Central memory CD8-positive, alpha-beta T cell (primary cell): ENCODE data around the gene RNF123.
A peak's percentile ranks its signal among the peaks of the same experiment; 100 is the strongest.

ENCODE experiments used
- ATAC-seq: fragments of 150-1000 bp; cut with Tn5 transposase; replicated peaks from 2 replicates; pipeline ENCODE4 v1.10.0; 2022; ENCODE audit warnings: mild to moderate bottlenecking, moderate FRiP score, moderate number of reproducible peaks; ENCODE audit not compliant: poor library complexity, severe bottlenecking; ENCODE audit errors: extremely low read depth
- DNase-seq, 2 donors: peaks; one replicate each; pipeline ENCODE4 v3.0.0; 2021; ENCODE audit warnings: low spot score in 2 of 2
- H3K27ac Mint-ChIP-seq: one replicate; pipeline ENCODE4 v1.8.0; 2022; ENCODE audit warnings: low read depth, mild to moderate bottlenecking, moderate library complexity, mixed read lengths
- H3K27me3 Mint-ChIP-seq: one replicate; pipeline ENCODE4 v1.8.0; 2022; ENCODE audit warnings: mixed read lengths
- H3K36me3 Mint-ChIP-seq: one replicate; pipeline ENCODE4 v1.8.0; 2022; ENCODE audit warnings: mild to moderate bottlenecking, moderate library complexity, mixed read lengths; ENCODE audit not compliant: insufficient read depth
- H3K4me1 Mint-ChIP-seq: one replicate; pipeline ENCODE4 v1.8.0; 2022; ENCODE audit warnings: mixed read lengths
- H3K4me3 Mint-ChIP-seq: one replicate; pipeline ENCODE4 v1.8.0; 2022; ENCODE audit warnings: mild to moderate bottlenecking, moderate library complexity, mixed read lengths
- H3K9me3 Mint-ChIP-seq: one replicate; pipeline ENCODE4 v1.8.0; 2022; ENCODE audit warnings: mixed read lengths

RNF123 gene

DNA sequence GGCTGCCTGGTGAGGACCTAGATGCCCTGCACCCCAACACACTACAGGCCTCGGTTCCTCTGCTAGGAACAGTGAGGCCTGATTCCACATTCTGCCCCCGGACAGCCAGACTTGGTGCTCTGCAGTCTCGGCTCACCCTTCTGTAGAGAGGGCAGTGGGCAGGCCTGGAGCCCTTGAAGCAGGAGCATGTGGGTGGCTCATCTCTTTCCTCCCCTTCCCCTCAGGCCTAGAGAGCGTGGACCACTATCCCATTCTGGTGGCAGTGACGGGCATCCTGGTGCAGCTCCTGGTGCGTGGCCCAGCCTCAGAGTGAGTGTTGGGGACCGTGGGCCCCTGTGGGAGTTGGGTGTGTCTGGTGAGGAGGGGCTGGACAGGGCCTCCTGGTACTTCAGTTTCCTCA lies 26.8 kb downstream of the RNF123 start:
- H3K27ac Mint-ChIP-seq = no peak overlapping the region
- H3K36me3 Mint-ChIP-seq = peaks cover 18% of the 10 kb centered on the region
- no peak overlapping the region for H3K4me3 Mint-ChIP-seq
- H3K27me3 Mint-ChIP-seq = no peaks in the 10 kb centered on the region
- H3K4me1 Mint-ChIP-seq = peaks cover 24% of the 10 kb centered on the region
- ATAC-seq (no peak), DNase-seq (no peak)
- no peaks in the 10 kb centered on the region for H3K9me3 Mint-ChIP-seq

DNA sequence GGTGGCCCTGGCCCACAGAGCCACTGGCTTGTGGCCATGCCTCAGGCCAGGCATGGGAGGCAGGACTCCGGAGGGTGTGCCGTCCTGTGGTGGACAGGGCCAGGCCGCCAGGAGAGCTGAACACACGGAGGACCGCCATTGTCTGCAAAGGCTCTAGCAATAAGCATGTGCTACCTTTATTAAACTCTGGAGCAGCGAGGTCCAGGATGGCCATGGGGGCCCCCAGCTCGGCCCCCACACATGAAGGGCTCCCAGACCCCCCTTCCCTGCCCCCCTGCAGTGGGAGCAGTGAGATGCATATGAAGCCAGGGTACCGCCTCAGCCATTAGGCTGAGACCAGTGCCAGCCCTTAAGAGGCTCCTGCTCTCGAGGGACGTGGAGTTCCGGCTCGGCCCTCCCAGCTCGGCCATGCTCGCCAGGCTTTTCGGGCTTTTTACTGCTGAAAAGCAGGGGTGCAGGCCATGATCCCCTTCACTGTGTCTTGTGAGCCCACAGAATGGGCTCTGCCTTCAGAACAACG lies 27.4 kb downstream of the RNF123 start:
- Mint-ChIP-seq H3K4me3 (no peak overlapping the region), H3K36me3 (peaks cover 18% of the 10 kb centered on the region), H3K9me3 (no peaks in the 10 kb centered on the region), H3K27ac (no peak overlapping the region), H3K27me3 (no peaks in the 10 kb centered on the region), H3K4me1 (peaks cover 24% of the 10 kb centered on the region)
- no peak for ATAC-seq
- no peak for DNase-seq

DNA sequence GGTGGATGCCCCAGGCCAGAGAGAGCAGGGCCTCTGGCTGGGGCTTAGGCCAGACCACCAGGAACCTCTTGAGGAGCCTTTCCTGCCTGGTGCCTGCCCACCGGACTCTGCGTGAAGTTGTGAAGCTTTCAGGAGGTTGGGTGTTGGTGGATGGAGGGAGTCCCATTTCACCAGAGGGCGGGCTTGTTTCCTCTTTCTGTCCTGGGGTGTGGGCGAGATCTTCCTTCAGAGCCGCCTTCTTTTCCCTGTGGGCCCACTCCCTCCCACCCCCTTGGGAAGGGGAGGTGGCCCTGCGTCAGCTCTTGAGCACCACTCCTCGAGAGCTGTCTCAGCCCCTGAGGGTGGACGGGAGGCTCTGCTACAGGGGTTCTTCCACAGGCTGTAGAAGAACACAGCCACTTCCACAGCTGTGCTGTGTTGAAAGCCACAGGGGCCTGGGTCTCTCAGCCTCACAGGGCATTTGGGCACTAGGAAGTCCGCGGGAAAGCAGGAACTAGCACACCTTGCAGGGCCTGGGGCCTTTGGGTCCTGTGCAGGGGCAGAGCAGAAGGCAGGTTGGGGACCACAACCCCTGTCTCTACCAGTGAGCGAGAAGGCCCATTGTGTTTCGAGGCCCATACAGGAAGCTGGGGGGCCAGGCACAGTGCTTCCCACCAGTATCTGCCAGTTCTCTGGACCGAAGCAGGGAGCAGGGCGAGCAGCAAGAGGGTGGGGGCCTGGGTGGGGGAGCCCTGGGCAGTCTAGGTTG lies 28.0 kb downstream of the RNF123 start:
- Mint-ChIP-seq H3K9me3 (no peaks in the 10 kb centered on the region), H3K27ac (no peak overlapping the region), H3K4me3 (peak overlapping the region; percentile 31), H3K36me3 (peaks cover 21% of the 10 kb centered on the region), H3K4me1 (peaks cover 24% of the 10 kb centered on the region), H3K27me3 (no peaks in the 10 kb centered on the region)
- no peak for ATAC-seq
- no peak for DNase-seq

DNA sequence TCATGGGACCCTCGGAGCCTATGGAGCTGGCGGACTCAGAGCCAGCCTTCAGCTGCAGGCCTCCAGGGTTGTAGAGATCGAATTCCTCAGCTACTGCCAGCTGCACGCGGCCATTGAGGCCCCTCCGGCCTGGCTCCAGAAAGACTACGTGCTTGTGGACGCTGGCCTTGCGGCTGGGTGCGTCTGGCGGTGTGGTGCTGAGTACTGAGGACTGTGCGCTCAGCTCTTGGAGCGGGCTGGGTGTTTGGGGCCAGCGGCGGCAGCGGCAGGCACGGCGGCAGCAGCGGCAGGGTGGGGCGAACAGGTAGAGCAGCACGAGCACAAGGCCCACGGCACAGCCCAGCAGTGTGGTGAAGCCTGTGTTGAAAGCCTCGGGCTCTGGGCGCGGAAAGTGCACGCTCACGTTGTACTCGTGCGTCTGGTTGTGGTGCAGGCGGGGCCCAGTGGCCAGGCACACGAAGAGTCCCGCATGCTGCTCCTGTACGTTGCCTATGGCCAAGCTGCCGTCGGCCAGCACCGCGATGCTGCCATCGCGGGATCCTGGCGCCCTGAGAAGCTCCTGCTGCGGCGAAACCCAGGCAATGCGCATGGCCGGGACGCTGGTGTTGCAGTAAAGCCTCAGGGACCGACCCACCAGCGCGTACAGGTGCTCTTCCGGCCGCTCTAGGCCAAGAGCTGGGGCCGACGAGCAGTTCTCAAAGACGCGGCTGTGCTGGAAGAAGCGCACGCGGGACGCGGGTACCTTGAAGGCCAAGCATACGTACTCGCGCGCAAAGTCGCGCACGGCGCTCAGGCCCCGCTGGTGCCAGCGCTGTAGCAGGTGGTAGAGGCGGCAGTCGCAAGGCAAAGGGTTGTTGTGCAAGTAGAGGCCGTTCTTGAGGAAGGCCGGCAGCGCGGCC lies 28.9 kb downstream of the RNF123 start:
- no peaks in the 10 kb centered on the region for H3K27me3 Mint-ChIP-seq
- no peak for ATAC-seq
- no peak for DNase-seq
- H3K36me3 Mint-ChIP-seq = peaks cover 21% of the 10 kb centered on the region
- H3K9me3 Mint-ChIP-seq = no peaks in the 10 kb centered on the region
- peaks cover 33% of the 10 kb centered on the region for H3K4me1 Mint-ChIP-seq
- peak overlapping the region; percentile 75 for H3K27ac Mint-ChIP-seq
- H3K4me3 Mint-ChIP-seq = peak overlapping the region; percentile 84

DNA sequence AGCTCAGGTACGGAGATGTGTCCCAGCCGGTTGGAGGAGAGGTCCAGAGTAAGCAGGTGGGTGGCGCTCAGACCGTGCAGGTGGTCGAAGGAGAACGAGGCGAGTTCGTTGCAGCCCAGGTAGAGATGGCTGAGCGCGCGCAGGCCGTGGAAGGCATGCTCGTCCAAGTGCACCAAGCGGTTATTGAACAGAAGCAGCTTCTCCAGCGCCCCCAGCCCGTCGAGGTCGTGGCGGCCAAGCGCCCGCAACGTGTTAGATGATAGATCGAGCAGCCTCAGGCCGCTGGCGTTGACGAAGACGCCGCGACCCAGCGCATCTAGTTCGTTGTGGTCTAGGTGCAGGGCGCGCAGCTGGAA lies 29.5 kb downstream of the RNF123 start:
- DNase-seq (no peak), ATAC-seq (no peak)
- peaks cover 34% of the 10 kb centered on the region for H3K4me1 Mint-ChIP-seq
- H3K9me3 Mint-ChIP-seq = no peaks in the 10 kb centered on the region
- peaks cover 25% of the 10 kb centered on the region for H3K36me3 Mint-ChIP-seq
- H3K27ac Mint-ChIP-seq = peak overlapping the region; percentile 86
- no peaks in the 10 kb centered on the region for H3K27me3 Mint-ChIP-seq
- H3K4me3 Mint-ChIP-seq = peak overlapping the region; percentile 84

DNA sequence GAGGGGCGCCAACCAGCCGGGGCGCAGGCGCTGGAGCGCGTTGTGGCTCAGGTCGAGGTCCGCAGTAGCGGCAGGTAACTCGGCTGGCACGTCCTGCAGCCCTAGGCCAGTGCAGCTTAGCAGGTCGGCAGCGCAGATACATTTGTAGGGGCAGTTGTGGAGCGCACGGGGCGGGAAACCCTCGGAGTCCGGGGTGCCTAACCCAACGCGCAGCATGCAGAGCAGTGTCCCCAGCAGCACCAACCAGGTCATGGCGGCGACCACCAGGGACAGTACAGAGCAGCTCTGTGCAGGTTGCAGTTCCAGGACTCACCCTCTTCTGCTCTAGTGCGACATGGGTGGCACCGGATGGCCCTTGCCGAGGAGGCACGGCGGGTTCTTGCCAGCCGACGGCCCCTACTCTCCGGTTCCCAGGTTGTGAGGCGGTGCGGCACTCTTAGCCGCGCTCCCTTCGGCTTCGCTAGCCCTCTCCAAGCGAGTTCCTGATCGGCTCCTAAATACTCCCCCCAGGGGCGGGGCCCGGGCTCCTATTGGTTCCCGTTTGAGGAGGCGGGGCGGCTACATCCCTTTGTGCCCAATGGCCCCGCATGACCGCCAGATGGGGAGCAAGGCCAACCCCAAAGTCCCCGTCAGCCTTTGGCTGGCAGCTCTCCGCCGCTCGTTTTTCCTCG lies 30.0 kb downstream of the RNF123 start, which contains the start of gene AMIGO3:
Gene AMIGO3 (minus strand): TSS at position 471 of the 671 bp plus-strand sequence. CDS start 219 bp downstream, at position 252.
- H3K9me3 Mint-ChIP-seq = no peaks in the 10 kb centered on the region
- no peaks in the 10 kb centered on the region for H3K27me3 Mint-ChIP-seq
- H3K4me3 Mint-ChIP-seq = peak within 1 kb of the TSS; percentile 84
- H3K36me3 Mint-ChIP-seq = peaks cover 30% of the 10 kb centered on the region
- ATAC-seq = peak; percentile 85
- H3K27ac Mint-ChIP-seq = peak within 1 kb of the TSS; percentile 86
- H3K4me1 Mint-ChIP-seq = peaks cover 38% of the 10 kb centered on the region
- peak; percentile 82 to 88 for DNase-seq

DNA sequence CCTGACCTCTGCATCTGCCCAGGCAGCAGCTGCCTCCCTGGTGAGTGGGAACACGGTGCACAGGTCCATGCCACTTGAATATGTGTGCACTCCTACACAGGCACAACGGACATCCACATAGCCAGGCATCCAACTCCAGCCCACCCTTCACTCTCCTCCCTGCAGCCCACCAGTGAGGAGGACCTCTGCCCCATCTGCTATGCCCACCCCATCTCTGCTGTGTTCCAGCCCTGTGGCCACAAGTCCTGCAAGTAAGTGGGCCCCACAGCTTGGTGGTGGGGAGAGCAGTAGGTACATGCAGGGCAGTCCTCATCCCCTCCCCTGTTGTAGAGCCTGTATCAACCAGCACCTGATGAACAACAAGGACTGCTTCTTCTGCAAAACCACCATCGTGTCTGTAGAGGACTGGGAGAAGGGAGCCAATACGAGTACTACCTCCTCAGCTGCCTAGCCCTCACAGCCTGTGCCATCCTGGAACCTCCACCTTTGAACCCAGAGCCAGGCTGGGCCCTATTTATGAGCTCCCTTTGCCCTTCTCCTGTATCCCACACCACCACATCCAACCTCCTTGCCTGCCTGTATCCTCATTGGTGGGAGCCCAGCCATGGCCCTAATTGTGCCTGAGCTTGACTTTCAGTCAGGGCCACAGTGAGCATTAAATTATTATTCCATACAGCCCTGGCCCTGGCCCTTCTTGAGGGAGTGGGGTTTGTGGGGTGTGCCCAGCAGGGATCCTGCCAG lies 31.7 kb downstream of the RNF123 start:
- peaks cover 44% of the 10 kb centered on the region for H3K4me1 Mint-ChIP-seq

DNA sequence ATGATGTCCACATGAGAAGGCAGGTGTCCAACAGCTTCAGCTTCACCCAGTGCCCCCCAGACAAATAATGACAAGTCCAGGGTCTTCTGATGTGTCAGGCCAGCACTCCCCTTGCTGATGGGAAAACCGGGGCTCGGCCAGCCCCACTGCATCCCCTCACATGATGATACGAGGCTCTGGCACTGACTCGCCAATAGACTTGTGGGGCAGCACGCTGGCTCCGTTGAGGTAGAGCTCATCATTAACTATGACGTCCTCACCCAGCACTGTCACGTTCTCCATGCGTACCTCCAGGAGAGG lies 32.2 kb downstream of the RNF123 start:
- peak overlapping the region; percentile 84 for H3K4me3 Mint-ChIP-seq
- H3K27me3 Mint-ChIP-seq = no peaks in the 10 kb centered on the region
- ATAC-seq (no peak), DNase-seq (no peak)
- peaks cover 44% of the 10 kb centered on the region for H3K4me1 Mint-ChIP-seq
- H3K36me3 Mint-ChIP-seq = peaks cover 34% of the 10 kb centered on the region
- no peaks in the 10 kb centered on the region for H3K9me3 Mint-ChIP-seq
- no peak overlapping the region for H3K27ac Mint-ChIP-seq

More for the DNA sequence above, 31.7 kb downstream of the RNF123 start:
- no peaks in the 10 kb centered on the region for H3K27me3 Mint-ChIP-seq
- no peak overlapping the region for H3K27ac Mint-ChIP-seq
- no peak for DNase-seq
- ATAC-seq = no peak
- no peaks in the 10 kb centered on the region for H3K9me3 Mint-ChIP-seq
- H3K36me3 Mint-ChIP-seq = peaks cover 34% of the 10 kb centered on the region
- H3K4me3 Mint-ChIP-seq = peak overlapping the region; percentile 84

DNA sequence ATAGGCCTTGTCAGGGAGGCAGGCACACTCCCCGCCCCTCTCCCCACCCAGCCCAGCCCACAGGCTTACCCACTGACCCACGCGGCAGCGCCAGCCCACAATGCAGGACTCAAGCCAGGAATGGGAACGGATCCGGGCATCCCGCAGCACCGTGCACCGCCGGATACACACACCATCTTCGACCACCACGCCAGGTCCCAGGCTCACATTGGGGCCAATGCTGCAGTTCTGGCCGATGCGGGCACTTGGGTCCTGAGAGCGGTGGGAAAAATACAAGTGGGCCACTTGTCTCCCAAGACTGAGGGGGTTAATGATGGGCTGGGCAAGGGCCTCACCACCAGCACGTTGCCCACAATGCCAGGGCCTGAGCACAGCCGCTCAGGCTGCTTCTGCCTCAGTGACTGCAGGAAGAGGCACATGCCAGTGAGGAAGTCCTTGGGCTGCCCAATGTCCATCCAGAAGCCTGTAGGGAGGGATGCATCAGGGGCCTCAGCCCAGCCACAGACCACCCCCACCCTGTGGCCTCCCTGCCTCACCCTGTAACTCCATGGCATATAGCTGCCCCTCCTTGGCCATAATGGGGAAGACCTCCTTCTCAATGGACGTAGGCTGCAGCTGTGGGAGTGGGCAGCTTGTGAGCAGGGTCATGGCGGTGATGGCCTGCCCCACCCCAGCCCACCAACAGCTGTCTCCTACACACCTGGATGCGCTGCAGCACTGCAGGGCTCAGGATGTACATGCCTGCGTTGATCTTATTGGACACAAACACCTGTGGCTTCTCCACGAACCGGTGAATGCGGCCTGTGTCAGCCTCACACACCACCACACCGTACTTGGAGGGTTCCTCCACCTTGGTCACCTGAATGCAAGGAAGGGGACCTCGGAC lies 32.8 kb downstream of the RNF123 start:
- H3K36me3 Mint-ChIP-seq = peaks cover 39% of the 10 kb centered on the region
- no peaks in the 10 kb centered on the region for H3K27me3 Mint-ChIP-seq
- peaks cover 44% of the 10 kb centered on the region for H3K4me1 Mint-ChIP-seq
- no peak for DNase-seq
- peak overlapping the region; percentile 86 for H3K4me3 Mint-ChIP-seq
- H3K27ac Mint-ChIP-seq = peak overlapping the region; percentile 96
- ATAC-seq = no peak
- H3K9me3 Mint-ChIP-seq = no peaks in the 10 kb centered on the region

DNA sequence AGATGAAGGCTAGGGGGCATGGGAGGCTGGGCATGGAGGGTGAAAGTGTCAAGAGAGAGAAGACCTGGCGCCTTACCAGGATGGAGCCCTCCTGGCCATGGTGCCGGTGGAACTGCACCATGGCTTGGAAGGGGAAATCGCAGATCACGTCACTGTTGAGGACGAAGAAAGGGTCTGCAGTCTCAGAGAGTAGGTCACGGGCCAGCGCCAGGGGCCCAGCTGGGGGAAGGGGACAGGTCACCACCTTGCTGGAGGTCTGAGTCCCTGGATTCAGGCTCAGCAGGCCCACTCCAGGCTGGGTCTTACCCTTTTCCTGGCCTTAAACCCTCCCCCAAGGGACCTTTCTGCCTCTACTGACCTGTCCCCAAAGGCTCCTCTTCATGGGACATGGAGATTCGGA lies 33.5 kb downstream of the RNF123 start:
- H3K27me3 Mint-ChIP-seq = no peaks in the 10 kb centered on the region
- peaks cover 42% of the 10 kb centered on the region for H3K36me3 Mint-ChIP-seq
- peak overlapping the region; percentile 86 for H3K4me3 Mint-ChIP-seq
- peaks cover 44% of the 10 kb centered on the region for H3K4me1 Mint-ChIP-seq
- DNase-seq (no peak), ATAC-seq (no peak)
- peak overlapping the region; percentile 96 for H3K27ac Mint-ChIP-seq
- no peaks in the 10 kb centered on the region for H3K9me3 Mint-ChIP-seq

DNA sequence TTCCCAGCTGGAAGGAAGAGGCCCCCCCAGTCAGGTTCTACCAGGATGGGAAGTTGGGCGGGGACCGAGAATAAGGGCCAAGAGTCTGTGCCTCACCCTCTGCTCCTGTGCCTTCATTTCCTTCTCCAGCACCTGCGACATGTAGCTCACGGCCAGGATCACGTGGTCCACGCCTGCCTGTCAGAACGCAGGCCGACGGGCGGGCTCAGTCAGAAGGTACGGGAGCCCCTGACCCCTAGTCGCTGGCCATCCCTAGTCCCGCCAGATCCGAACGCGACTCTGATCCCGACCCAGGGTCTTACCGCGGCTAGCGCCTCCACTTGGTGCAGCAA lies 33.9 kb downstream of the RNF123 start:
- DNase-seq = no peak
- H3K27ac Mint-ChIP-seq = peak overlapping the region; percentile 96
- ATAC-seq = peak; percentile 27
- no peaks in the 10 kb centered on the region for H3K27me3 Mint-ChIP-seq
- peaks cover 42% of the 10 kb centered on the region for H3K36me3 Mint-ChIP-seq
- H3K4me3 Mint-ChIP-seq = peak overlapping the region; percentile 86
- peaks cover 44% of the 10 kb centered on the region for H3K4me1 Mint-ChIP-seq
- no peaks in the 10 kb centered on the region for H3K9me3 Mint-ChIP-seq
